KMS-11 (cell line): Measurements from ENCODE around the gene TRIM24.

Experiments used
- H2AFZ ChIP-seq: fragments of 200-600 bp; sonication (generic); 2 replicates; pipeline ENCODE4 v1.6.1; 2016; ENCODE audit warnings: antibody characterized with exemption, mixed run types, low read depth
- H3K27ac ChIP-seq: fragments of 200-600 bp; sonication (generic); 2 replicates; pipeline ENCODE4 v1.6.1; 2016; ENCODE audit warnings: mild to moderate bottlenecking, mixed run types
- H3K27me3 ChIP-seq: fragments of 200-600 bp; sonication (generic); 2 replicates; pipeline ENCODE4 v1.6.1; 2017; ENCODE audit warnings: mild to moderate bottlenecking, low read depth, mixed run types, moderate library complexity; ENCODE audit not compliant: insufficient read depth
- H3K36me3 ChIP-seq: fragments of 200-600 bp; sonication (generic); 2 replicates; pipeline ENCODE4 v1.6.1; 2017; ENCODE audit warnings: mild to moderate bottlenecking, mixed run types; ENCODE audit not compliant: insufficient read depth
- H3K4me1 ChIP-seq: fragments of 200-600 bp; sonication (generic); 2 replicates; pipeline ENCODE4 v1.6.1; 2016; ENCODE audit warnings: mild to moderate bottlenecking, low read depth, mixed run types; ENCODE audit not compliant: poor library complexity, severe bottlenecking
- H3K4me2 ChIP-seq: fragments of 200-600 bp; sonication (generic); 2 replicates; pipeline ENCODE4 v1.7.0; 2016; ENCODE audit warnings: mild to moderate bottlenecking, mixed run types
- H3K4me3 ChIP-seq: fragments of 200-600 bp; sonication (generic); IDR thresholded peaks from 2 replicates; pipeline ENCODE4 v1.6.1; 2017; ENCODE audit warnings: low read depth, low read length, mixed read lengths; ENCODE audit not compliant: insufficient read depth
- H3K79me2 ChIP-seq: fragments of 200-600 bp; sonication (generic); 2 replicates; pipeline ENCODE4 v1.6.1; 2016; ENCODE audit warnings: low read depth, mixed run types; ENCODE audit not compliant: insufficient read depth
- H3K9ac ChIP-seq: fragments of 200-600 bp; sonication (generic); 2 replicates; pipeline ENCODE4 v1.6.1; 2016; ENCODE audit warnings: mild to moderate bottlenecking, mixed run types
- H4K20me1 ChIP-seq: fragments of 200-600 bp; sonication (generic); 2 replicates; pipeline ENCODE4 v1.6.1; 2016; ENCODE audit warnings: mild to moderate bottlenecking, mixed run types; ENCODE audit not compliant: insufficient read depth
- CTCF ChIP-seq: fragments of 200-600 bp; sonication (generic); conservative IDR thresholded peaks from 2 replicates; pipeline ENCODE4 v1.6.1; 2017; ENCODE audit warnings: low read depth, mild to moderate bottlenecking, antibody characterized with exemption, low read length, moderate library complexity, mixed read lengths

The TRIM24 gene

GRCh38 chr7:138610671-138611170, 150.7 kb downstream of the TRIM24 start:
- H4K20me1 ChIP-seq, result no peaks in the 10 kb centered on the region
- no peak overlapping the region for H3K27ac ChIP-seq
- no peaks in the 10 kb centered on the region for H3K79me2 ChIP-seq
- TF ChIP-seq CTCF, result no peak
- H3K4me1 ChIP-seq, result no peaks in the 10 kb centered on the region
- no peak overlapping the region for H3K9ac ChIP-seq
- H3K4me2 ChIP-seq, result no peak overlapping the region
- H3K4me3 ChIP-seq, result no peak overlapping the region
- H3K36me3 ChIP-seq, result no peaks in the 10 kb centered on the region
- no peak overlapping the region for H2AFZ ChIP-seq
- H3K27me3 ChIP-seq, result no peaks in the 10 kb centered on the region

GRCh38 chr7:138613630-138614029, 153.6 kb downstream of the TRIM24 start:
- Histone ChIP-seq H3K4me1 (no peaks in the 10 kb centered on the region), H3K27me3 (no peaks in the 10 kb centered on the region), H3K79me2 (no peaks in the 10 kb centered on the region), H3K4me3 (no peak overlapping the region), H4K20me1 (no peaks in the 10 kb centered on the region), H3K27ac (no peak overlapping the region), H3K9ac (no peak overlapping the region), H3K4me2 (no peak overlapping the region), H3K36me3 (no peaks in the 10 kb centered on the region), H2AFZ (no peak overlapping the region)
- TF ChIP-seq CTCF, result no peak

GRCh38 chr7:138616085-138616484, 156.0 kb downstream of the TRIM24 start:
- no peaks in the 10 kb centered on the region for H4K20me1 ChIP-seq
- TF ChIP-seq CTCF, result no peak
- no peaks in the 10 kb centered on the region for H3K27me3 ChIP-seq
- H3K4me3 ChIP-seq, result no peak overlapping the region
- H3K4me2 ChIP-seq, result no peak overlapping the region
- no peaks in the 10 kb centered on the region for H3K36me3 ChIP-seq
- no peaks in the 10 kb centered on the region for H3K4me1 ChIP-seq
- H2AFZ ChIP-seq, result no peak overlapping the region
- H3K27ac ChIP-seq, result no peak overlapping the region
- H3K9ac ChIP-seq, result no peak overlapping the region
- no peaks in the 10 kb centered on the region for H3K79me2 ChIP-seq

- Histone ChIP-seq H4K20me1 (no peaks in the 10 kb centered on the region), H3K36me3 (no peaks in the 10 kb centered on the region), H2AFZ (no peak overlapping the region), H3K27ac (no peak overlapping the region), H3K4me1 (no peaks in the 10 kb centered on the region), H3K4me3 (no peak overlapping the region), H3K27me3 (no peaks in the 10 kb centered on the region), H3K9ac (no peak overlapping the region), H3K4me2 (no peak overlapping the region), H3K79me2 (no peaks in the 10 kb centered on the region)
- TF ChIP-seq CTCF, result no peak
Measured at GRCh38 chr7:138618506-138618905, 158.4 kb downstream of the TRIM24 start.
